Measurements from ENCODE around the gene KIAA1958. TPM values are rescaled to one million over a fixed set of nuclear protein-coding genes. Genes with fewer than 3 reads are reported as not detected.

The KIAA1958 gene
- total and polyA plus RNA-seq, 8 donors, result 10.5 to 15.6 (median 14.2) TPM

DNA sequence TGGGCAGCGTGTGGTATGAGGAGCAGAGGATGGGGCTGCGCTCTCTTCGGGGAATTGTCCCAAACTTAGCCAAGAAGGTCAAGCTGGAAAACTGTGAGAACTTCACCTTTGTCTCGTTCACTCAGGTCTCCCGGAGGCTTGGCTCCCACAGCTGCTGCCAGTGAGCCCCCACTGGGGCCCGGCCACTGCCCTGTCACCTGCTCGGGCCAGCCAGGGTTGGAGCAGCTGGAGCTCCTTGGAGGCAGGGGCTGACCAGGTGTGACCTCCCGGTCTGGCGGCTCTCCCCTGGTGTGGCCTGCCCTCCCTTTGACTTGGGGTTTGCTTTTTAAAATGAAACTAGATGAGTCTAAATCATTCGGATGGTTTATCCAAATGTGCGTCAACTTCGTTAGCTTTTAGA lies 173.3 kb downstream of the KIAA1958 start:
- intact Hi-C loops (cut with DNase I), result no loop called here
- no peak for TF ChIP-seq CTCF (IDR thresholded peaks at IDR 0.05)
- no peak for DNase-seq

DNA sequence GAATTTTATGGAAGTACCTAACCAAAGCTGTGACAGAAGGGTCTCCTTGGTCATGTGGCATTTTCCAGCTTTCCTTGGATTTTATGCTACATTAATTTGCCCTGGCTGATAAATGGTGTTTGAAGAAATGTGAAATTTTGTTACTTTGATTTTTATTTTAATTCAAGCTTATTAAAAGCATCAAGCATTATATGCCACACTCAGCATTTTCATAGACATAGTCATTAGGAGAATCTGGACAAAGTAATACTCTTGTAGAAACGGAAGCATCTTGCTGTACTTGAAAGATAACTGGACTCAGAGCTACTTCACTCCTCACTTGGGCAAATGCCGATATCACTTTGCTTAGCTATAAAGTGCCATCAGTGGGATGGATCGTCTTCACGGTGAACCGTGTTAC lies 177.1 kb downstream of the KIAA1958 start:
- no peak overlapping the region for H3K27ac ChIP-seq
- intact Hi-C loops (cut with DNase I), result no loop called here
- no peaks in the 10 kb centered on the region for H3K4me1 ChIP-seq
- no peak for DNase-seq
- TF ChIP-seq CTCF (IDR thresholded peaks at IDR 0.05), result no peak
- ATAC-seq, result no peak
- H3K36me3 ChIP-seq, result peaks cover 0 to 9% of the 10 kb centered on the region in 2 donors
- H3K9me3 ChIP-seq, result no peaks in the 10 kb centered on the region
- H3K4me3 ChIP-seq, result no peak overlapping the region
- H3K27me3 ChIP-seq, result no peaks in the 10 kb centered on the region

More for the DNA sequence above, 173.3 kb downstream of the KIAA1958 start:
- no peak for ATAC-seq
- H3K9me3 ChIP-seq, result no peaks in the 10 kb centered on the region
- no peak overlapping the region for H3K27ac ChIP-seq
- H3K4me1 ChIP-seq, result no peaks in the 10 kb centered on the region
- H3K4me3 ChIP-seq, result no peak overlapping the region
- H3K27me3 ChIP-seq, result no peaks in the 10 kb centered on the region
- H3K36me3 ChIP-seq, result peaks cover 0 to 9% of the 10 kb centered on the region in 2 donors

- H3K27me3 ChIP-seq, result no peaks in the 10 kb centered on the region
- H3K27ac ChIP-seq, result no peak overlapping the region
- intact Hi-C loops (cut with DNase I), result no loop called here
- no peaks in the 10 kb centered on the region for H3K4me1 ChIP-seq
- no peaks in the 10 kb centered on the region for H3K9me3 ChIP-seq
- no peak for TF ChIP-seq CTCF (IDR thresholded peaks at IDR 0.05)
- DNase-seq, result no peak
- H3K4me3 ChIP-seq, result no peak overlapping the region
- no peak for ATAC-seq
- H3K36me3 ChIP-seq, result peaks cover 0 to 4% of the 10 kb centered on the region in 2 donors
Measured at GRCh38 chr9:112664531-112664930, 177.9 kb downstream of the KIAA1958 start.

- DNase-seq (peak in 1 of 4 donors; percentile 4), ATAC-seq (no peak)
- Histone ChIP-seq H3K9me3 (no peaks in the 10 kb centered on the region), H3K4me1 (no peaks in the 10 kb centered on the region), H3K27ac (no peak overlapping the region), H3K27me3 (no peaks in the 10 kb centered on the region), H3K4me3 (no peak overlapping the region), H3K36me3 (no peaks in the 10 kb centered on the region)
- intact Hi-C loops (cut with DNase I), result no loop called here
- TF ChIP-seq CTCF (IDR thresholded peaks at IDR 0.05), result no peak
Measured at GRCh38 chr9:112665347-112665746, 178.7 kb downstream of the KIAA1958 start.

- Histone ChIP-seq H3K9me3 (no peaks in the 10 kb centered on the region), H3K36me3 (no peaks in the 10 kb centered on the region), H3K27me3 (no peaks in the 10 kb centered on the region), H3K4me1 (no peaks in the 10 kb centered on the region), H3K4me3 (no peak overlapping the region), H3K27ac (no peak overlapping the region)
- no peak for ATAC-seq
- no peak for DNase-seq
- TF ChIP-seq CTCF (IDR thresholded peaks at IDR 0.05), result no peak
- intact Hi-C loops (cut with DNase I), result no loop called here
Measured at GRCh38 chr9:112669326-112669725, 182.7 kb downstream of the KIAA1958 start.
